HCT116 (cell line): ENCODE measurements around the gene PRKN. TPM values are rescaled to one million over a fixed set of nuclear protein-coding genes. Genes with fewer than 3 reads are reported as not detected.

ENCODE experiments used
- ATAC-seq: fragments of 200-7000 bp; cut with Tn5 transposase; 2 replicates; pipeline ENCODE4 v1.9.1; 2020; ENCODE audit warnings: mild to moderate bottlenecking, moderate library complexity
- BruUV-seq: library from RNA; stranded (reverse); fragments of 400-500 nt; replicated peaks from 2 replicates; lab custom pipeline; 2021; lab: Mats Ljungman, UMichigan
- CTCF ChIA-PET: fragments of 300-600 bp; sonication (Branson Sonifier 250); formaldehyde crosslinking; loops from one replicate; lab custom pipeline; 2021; ENCODE audit warnings: antibody characterized with exemption; lab: Charles Lee
- POLR2A ChIA-PET: fragments of 300-600, 350-600 bp; sonication (Branson Sonifier 250); formaldehyde crosslinking; loops from one replicate; lab custom pipeline; 2021; ENCODE audit warnings: antibody characterized with exemption; lab: Charles Lee
- RAD21 ChIA-PET, 2 experiments: fragments of 300-600 bp; sonication (Branson Sonifier 250); formaldehyde crosslinking; loops; one replicate each; lab custom pipeline; 2023; ENCODE audit warnings: low total read pairs in 2 of 2; ENCODE audit not compliant: uncharacterized antibody in 2 of 2, unreplicated experiment in 2 of 2, low non-redundant PET in 1 of 2; lab: Charles Lee
- DNase-seq: peaks from one replicate; pipeline ENCODE4 v3.0.0-alpha.2; 2010; ENCODE audit warnings: low read depth, low spot score
- H2AFZ ChIP-seq: fragments of 200-600 bp; shearing (Covaris generic), sonication (generic); 2 replicates; pipeline ENCODE4 v1.6.1; 2017; ENCODE audit warnings: low read depth, mixed run types, mixed read lengths, antibody characterized with exemption, low read length; ENCODE audit not compliant: poor library complexity, severe bottlenecking
- H3K27ac ChIP-seq: 2 replicates; pipeline ENCODE4 v1.5.1; 2012; ENCODE audit warnings: low read depth, low read length
- H3K27me3 ChIP-seq: fragments of 200-600 bp; sonication (generic); 2 replicates; pipeline ENCODE4 v1.6.1; 2016; ENCODE audit warnings: mixed run types, low read length, mixed read lengths; ENCODE audit not compliant: insufficient read depth
- H3K36me3 ChIP-seq, 2 experiments: fragments of 200-500 bp in 1 of 2; fragments of 200-600 bp in 1 of 2; sonication (Bioruptor generic) in 1 of 2; sonication (generic) in 1 of 2; 2 replicates each; pipeline versions ENCODE4 v1.5.1 to v1.6.1; 2014 to 2016; ENCODE audit warnings: low read length in 2 of 2, inconsistent platforms in 1 of 2, mixed read lengths in 1 of 2, mixed run types in 1 of 2; ENCODE audit not compliant: insufficient read depth in 2 of 2, control insufficient read depth in 1 of 2
- H3K4me1 ChIP-seq, 2 experiments: fragments of 200-600 bp in 1 of 2; sonication (generic) in 1 of 2; 2 replicates each; pipeline versions ENCODE4 v1.5.1 to v1.6.1; 2012 to 2017; ENCODE audit warnings: low read length in 2 of 2, inconsistent platforms in 1 of 2, mild to moderate bottlenecking in 1 of 2, mixed read lengths in 1 of 2, mixed run types in 1 of 2, moderate library complexity in 1 of 2; ENCODE audit not compliant: insufficient read depth in 2 of 2, control insufficient read depth in 1 of 2
- H3K4me2 ChIP-seq: fragments of 200-600 bp; sonication (generic); 2 replicates; pipeline ENCODE4 v1.6.1; 2017; ENCODE audit warnings: mixed run types, low read length, mixed read lengths
- H3K4me3 ChIP-seq, 2 experiments: fragments of 200-600 bp in 1 of 2; sonication (generic) in 1 of 2; replicated peaks in 1 of 2; 2 replicates each; pipeline ENCODE4 v1.5.1; 2011 to 2016; ENCODE audit warnings: low read length in 2 of 2, control low read depth in 1 of 2, low read depth in 1 of 2, mild to moderate bottlenecking in 1 of 2, mixed read lengths in 1 of 2, mixed run types in 1 of 2
- H3K79me2 ChIP-seq: fragments of 200-600 bp; sonication (generic); 2 replicates; pipeline ENCODE4 v1.6.1; 2017; ENCODE audit warnings: mild to moderate bottlenecking, mixed run types, low read length, moderate library complexity, mixed read lengths; ENCODE audit not compliant: insufficient read depth
- H3K9ac ChIP-seq: fragments of 200-600 bp; sonication (generic); 2 replicates; pipeline ENCODE4 v1.6.1; 2016; ENCODE audit warnings: low read length, mixed read lengths
- H3K9me2 ChIP-seq: fragments of 200-600 bp; sonication (generic), shearing (Covaris generic); 2 replicates; pipeline ENCODE4 v1.6.1; 2017; ENCODE audit warnings: mixed run types, mild to moderate bottlenecking, moderate library complexity; ENCODE audit not compliant: insufficient read depth
- H3K9me3 ChIP-seq, 2 experiments: fragments of 200-500 bp in 1 of 2; fragments of 200-600 bp in 1 of 2; sonication (Bioruptor generic) in 1 of 2; sonication (generic) in 1 of 2; 2 replicates each; pipeline ENCODE4 v1.6.1; 2014 to 2017; ENCODE audit warnings: low read length in 2 of 2, mixed read lengths in 2 of 2, inconsistent platforms in 1 of 2, low read depth in 1 of 2, mild to moderate bottlenecking in 1 of 2, mixed run types in 1 of 2, moderate library complexity in 1 of 2; ENCODE audit not compliant: control insufficient read depth in 1 of 2, insufficient read depth in 1 of 2
- H4K20me1 ChIP-seq: fragments of 200-600 bp; sonication (generic), shearing (Covaris generic); 2 replicates; pipeline ENCODE4 v1.6.1; 2017; ENCODE audit warnings: mixed run types, mild to moderate bottlenecking, moderate library complexity; ENCODE audit not compliant: insufficient read depth
- CBX3 ChIP-seq: IDR thresholded peaks from 2 replicates; pipeline ENCODE4 v1.6.1; 2012; ENCODE audit warnings: low read depth
- CEBPB ChIP-seq: IDR thresholded peaks from 2 replicates; pipeline ENCODE4 v1.6.1; 2012; ENCODE audit warnings: low read depth
- CTCF ChIP-seq, 3 experiments: fragments of 200-600 bp in 1 of 3; sonication (generic) in 1 of 3; IDR thresholded peaks in 2 of 3; conservative IDR thresholded peaks in 1 of 3; 2 replicates each; pipeline ENCODE4 v1.5.1; 2012 to 2017; ENCODE audit warnings: low read depth in 2 of 3, low read length in 2 of 3, antibody characterized with exemption in 1 of 3, borderline replicate concordance in 1 of 3, control low read depth in 1 of 3, mild to moderate bottlenecking in 1 of 3, mixed read lengths in 1 of 3, mixed run types in 1 of 3, moderate library complexity in 1 of 3; ENCODE audit not compliant: insufficient read depth in 1 of 3
- EGR1 ChIP-seq: IDR thresholded peaks from 2 replicates; pipeline ENCODE4 v1.6.1; 2012; ENCODE audit warnings: low read depth
- ELF1 ChIP-seq: IDR thresholded peaks from 2 replicates; pipeline ENCODE4 v1.6.1; 2012; ENCODE audit warnings: low read depth, borderline replicate concordance
- EZH2 ChIP-seq: fragments of 200-600 bp; sonication (generic); IDR thresholded peaks from 2 replicates; pipeline ENCODE4 v1.6.1; 2017; ENCODE audit warnings: antibody characterized with exemption, mixed run types
- EZH2phosphoT487 ChIP-seq: fragments of 200-600 bp; IDR thresholded peaks from 2 replicates; pipeline ENCODE4 v1.6.1; 2018; ENCODE audit warnings: antibody characterized with exemption, borderline replicate concordance
- FOSL1 ChIP-seq: IDR thresholded peaks from 2 replicates; pipeline ENCODE4 v1.6.1; 2012; ENCODE audit warnings: low read depth
- JUND ChIP-seq: IDR thresholded peaks from 2 replicates; pipeline ENCODE4 v1.6.1; 2012
- POLR2A ChIP-seq: IDR thresholded peaks from 2 replicates; pipeline ENCODE4 v1.7.0; 2011; ENCODE audit warnings: borderline replicate concordance; ENCODE audit not compliant: insufficient read depth, insufficient read length; ENCODE audit errors: extremely low read depth
- POLR2AphosphoS5 ChIP-seq: IDR thresholded peaks from 2 replicates; pipeline ENCODE4 v1.6.1; 2011; ENCODE audit warnings: mild to moderate bottlenecking, low read depth, low read length, moderate library complexity
- RAD21 ChIP-seq: IDR thresholded peaks from 2 replicates; pipeline ENCODE4 v1.6.1; 2012; ENCODE audit warnings: low read depth, mild to moderate bottlenecking
- REST ChIP-seq: IDR thresholded peaks from 2 replicates; pipeline ENCODE4 v1.6.1; 2012; ENCODE audit warnings: low read depth
- SIN3A ChIP-seq: IDR thresholded peaks from 2 replicates; pipeline ENCODE4 v1.6.1; 2012; ENCODE audit warnings: low read depth
- SRF ChIP-seq: IDR thresholded peaks from 2 replicates; pipeline ENCODE4 v1.6.1; 2012; ENCODE audit warnings: low read depth
- TCF7L2 ChIP-seq: IDR thresholded peaks from 2 replicates; pipeline ENCODE4 v1.7.0; 2011; ENCODE audit warnings: borderline replicate concordance, inconsistent platforms; ENCODE audit not compliant: insufficient read depth, insufficient read length; ENCODE audit errors: extremely low read depth
- YY1 ChIP-seq: IDR thresholded peaks from 2 replicates; pipeline ENCODE4 v1.6.1; 2011; ENCODE audit warnings: low read length, low read depth, moderate library complexity, mild to moderate bottlenecking; ENCODE audit not compliant: insufficient replicate concordance; ENCODE audit errors: extremely low read depth
- ZBTB33 ChIP-seq: IDR thresholded peaks from 2 replicates; pipeline ENCODE4 v1.6.1; 2011; ENCODE audit warnings: mild to moderate bottlenecking, low read length, moderate library complexity; ENCODE audit not compliant: insufficient replicate concordance; ENCODE audit errors: extremely low read depth
- ZFX ChIP-seq: fragments of 450-650 bp; IDR thresholded peaks from 2 replicates; pipeline ENCODE4 v1.6.1; 2017
- ZNF274 ChIP-seq: fragments of 200-500 bp; sonication (Bioruptor generic); IDR thresholded peaks from 2 replicates; pipeline ENCODE4 v1.6.1; 2014; ENCODE audit warnings: mild to moderate bottlenecking, low read depth, low read length, inconsistent platforms
- intact Hi-C: fragments of 100-400 bp; cut with micrococcal nuclease; formaldehyde crosslinking; loops from 2 replicates; pipeline ENCODE4 v1.10.0; 2022
- total RNA-seq: library from RNA; stranded (reverse); gene quantifications from one replicate; pipeline ENCODE4 v1.2.1, GENCODE V29; 2021; ENCODE audit not compliant: unreplicated experiment

PRKN gene
- total RNA-seq, 1 experiment from 2014 or later, result 2.6 TPM

- no peak for TF ChIP-seq ZNF274
- no peak for TF ChIP-seq SIN3A
- TF ChIP-seq EZH2, result no peak
- TF ChIP-seq EZH2phosphoT487, result no peak
- no peak for TF ChIP-seq TCF7L2
- no peak for TF ChIP-seq CTCF (IDR thresholded peaks at IDR 0.05 in 2 of 3, conservative IDR thresholded peaks at IDR 0.05 in 1 of 3; ENCODE audit: borderline replicate concordance in 1 of 3, insufficient read depth in 1 of 3, low read depth in 2 of 3, low read length in 2 of 3)
- no peak for TF ChIP-seq RAD21
- TF ChIP-seq CEBPB, result no peak
- no peak for TF ChIP-seq ELF1
- no peak for TF ChIP-seq EGR1
- no peak for TF ChIP-seq ZBTB33
- TF ChIP-seq FOSL1, result no peak
- TF ChIP-seq SRF, result no peak
- TF ChIP-seq JUND, result no peak
- no peak for TF ChIP-seq CBX3
- no peak for TF ChIP-seq ZFX
- TF ChIP-seq YY1, result no peak
- no peak for TF ChIP-seq POLR2A
- no peak for TF ChIP-seq POLR2AphosphoS5
- no peak for TF ChIP-seq REST
- TF ChIP-seq, all 23 proteins: peak for 0
- ChIA-PET CTCF (interaction anchor here (1.4 kb wide), 1 partner anchor 14 kb away, joined by 3 read pairs; no protein-coding TSS in a partner anchor), RAD21 (no interaction called here), POLR2A (no interaction called here)
- Histone ChIP-seq H3K4me2 (no peak overlapping the region), H3K9me3 (no peaks in the 10 kb centered on the region), H3K9me2 (no peaks in the 10 kb centered on the region), H3K4me3 (no peak overlapping the region), H3K4me1 (peaks cover 6 to 16% of the 10 kb centered on the region in 2 experiments; a peak in 3 of 4 replicates), H3K27me3 (no peaks in the 10 kb centered on the region), H3K9ac (no peak overlapping the region), H3K36me3 (no peaks in the 10 kb centered on the region), H4K20me1 (no peaks in the 10 kb centered on the region), H3K27ac (no peak overlapping the region), H3K79me2 (no peaks in the 10 kb centered on the region), H2AFZ (no peak overlapping the region)
- no TSS peak for BruUV-seq
- no peak for DNase-seq
- intact Hi-C loops, result no loop called here
- no peak for ATAC-seq
Observed at GRCh38 chr6:161432546-161432945, 1295.0 kb downstream of the PRKN start.
